ENCODE data around the gene C11orf21. TPM values are rescaled to one million over a fixed set of nuclear protein-coding genes. Genes with fewer than 3 reads are reported as not detected.

Gene C11orf21
- polyA plus RNA-seq, 1 experiment: not detected

- no peak for DNase-seq (ENCODE audit: low read depth)
- Histone ChIP-seq H3K36me3 (ENCODE audit: control insufficient read depth, insufficient read depth, low read length) (no peaks in the 10 kb centered on the region), H3K4me3 (ENCODE audit: low read depth, low read length) (no peak overlapping the region), H3K27me3 (ENCODE audit: control insufficient read depth, insufficient read depth, low read length) (no peaks in the 10 kb centered on the region)
- TF ChIP-seq CTCF (IDR thresholded peaks at IDR 0.05; ENCODE audit: insufficient read depth, low read depth, low read length): no peak
- ChIA-PET CTCF (interaction anchor here (0.7 to 4.7 kb wide), 4 partner anchors 73 to 158 kb away, joined by 3 to 46 read pairs (median 4); partner anchors contain the start of gene TSSC4), POLR2A (no interaction called here)
These were observed 8.5 kb upstream of the C11orf21 start for GRCh38 chr11:2310073-2310785.

- ChIA-PET CTCF (interaction anchor here (0.7 to 4.7 kb wide), 2 partner anchors 111 to 157 kb away, joined by 3 to 46 read pairs; no protein-coding TSS in a partner anchor), POLR2A (no interaction called here)
- H3K4me3 ChIP-seq (ENCODE audit: low read depth, low read length): no peak overlapping the region
These were observed 7.7 kb upstream of the C11orf21 start for GRCh38 chr11:2309251-2310072.

GRCh38 chr11:2308713-2309112 is 7.0 kb upstream of the C11orf21 start:
- ChIA-PET CTCF (interaction anchor here (0.7 to 4.7 kb wide), 2 partner anchors 111 to 156 kb away, joined by 3 to 46 read pairs; no protein-coding TSS in a partner anchor), POLR2A (no interaction called here)
- TF ChIP-seq CTCF (IDR thresholded peaks at IDR 0.05; ENCODE audit: insufficient read depth, low read depth, low read length): no peak
- Histone ChIP-seq H3K36me3 (ENCODE audit: control insufficient read depth, insufficient read depth, low read length) (no peaks in the 10 kb centered on the region), H3K4me3 (ENCODE audit: low read depth, low read length) (no peak overlapping the region), H3K27me3 (ENCODE audit: control insufficient read depth, insufficient read depth, low read length) (no peaks in the 10 kb centered on the region)
- DNase-seq (ENCODE audit: low read depth): no peak

More at GRCh38 chr11:2309251-2310072, 7.7 kb upstream of the C11orf21 start:
- no peak for DNase-seq (ENCODE audit: low read depth)
- Histone ChIP-seq H3K27me3 (ENCODE audit: control insufficient read depth, insufficient read depth, low read length) (no peaks in the 10 kb centered on the region), H3K36me3 (ENCODE audit: control insufficient read depth, insufficient read depth, low read length) (no peaks in the 10 kb centered on the region)
- no peak for TF ChIP-seq CTCF (IDR thresholded peaks at IDR 0.05; ENCODE audit: insufficient read depth, low read depth, low read length)

- H3K27me3 ChIP-seq (ENCODE audit: control insufficient read depth, insufficient read depth, low read length): no peaks in the 10 kb centered on the region
- H3K4me3 ChIP-seq (ENCODE audit: low read depth, low read length): no peak overlapping the region
- ChIA-PET CTCF (interaction anchor here (1.1 to 9.7 kb wide), 5 partner anchors 70 to 140 kb away, joined by 3 to 519 read pairs (median 14); partner anchors contain the start of genes CD81 and TSSC4), POLR2A (interaction anchor here (0.5 to 1.4 kb wide), 2 partner anchors 70 to 93 kb away, joined by 5 to 13 read pairs; partner anchors contain the start of genes CD81 and TSSC4)
- DNase-seq (ENCODE audit: low read depth): no peak
- H3K36me3 ChIP-seq (ENCODE audit: control insufficient read depth, insufficient read depth, low read length): no peaks in the 10 kb centered on the region
- no peak for TF ChIP-seq CTCF (IDR thresholded peaks at IDR 0.05; ENCODE audit: insufficient read depth, low read depth, low read length)
These were observed 6.0 kb upstream of the C11orf21 start for GRCh38 chr11:2307501-2308331.
